ENCODE measurements around the gene TLE4.

GRCh38 chr9:79662537-79662956 lies 90.8 kb downstream of the TLE4 start:
- TF ChIP-seq POLR2A (IDR thresholded peaks at IDR 0.05) (no peak), CTCF (IDR thresholded peaks at IDR 0.05) (no peak), POLR2AphosphoS5 (IDR thresholded peaks at IDR 0.05) (no peak)

Data from breast epithelium (tissue), 3 donors.